Choroid plexus epithelial cell (primary cell): ENCODE data around the gene C5orf46.

Source experiments
- DNase-seq: peaks from one replicate; pipeline ENCODE4 v3.0.0-alpha.2; 2010; ENCODE audit warnings: low read depth
- H3K4me3 ChIP-seq: 2 replicates; pipeline ENCODE4 v1.5.1; 2011; ENCODE audit warnings: low read depth, mild to moderate bottlenecking, control low read depth, low read length, moderate library complexity
- CTCF ChIP-seq: conservative IDR thresholded peaks from 2 replicates; pipeline ENCODE4 v1.5.1; 2011; ENCODE audit warnings: low read depth, mild to moderate bottlenecking, control low read depth, inconsistent platforms, low read length, moderate library complexity

The C5orf46 gene

GRCh38 chr5:147927901-147928300, 21.6 kb upstream of the C5orf46 start:
- H3K4me3 ChIP-seq: no peak overlapping the region
- no peak for TF ChIP-seq CTCF
- DNase-seq: no peak

GRCh38 chr5:147925020-147925419, 18.7 kb upstream of the C5orf46 start:
- DNase-seq: no peak
- H3K4me3 ChIP-seq: no peak overlapping the region
- no peak for TF ChIP-seq CTCF

GRCh38 chr5:147921136-147921535, 14.8 kb upstream of the C5orf46 start:
- no peak for TF ChIP-seq CTCF
- H3K4me3 ChIP-seq: no peak overlapping the region
- DNase-seq: no peak

- H3K4me3 ChIP-seq: no peak overlapping the region
- no peak for DNase-seq
- TF ChIP-seq CTCF: no peak
Measured at GRCh38 chr5:147920420-147921030, 14.2 kb upstream of the C5orf46 start.

- TF ChIP-seq CTCF: no peak
- DNase-seq: no peak
- H3K4me3 ChIP-seq: no peak overlapping the region
Measured at GRCh38 chr5:147918899-147919298, 12.6 kb upstream of the C5orf46 start.

GRCh38 chr5:147918101-147918685, 11.9 kb upstream of the C5orf46 start:
- peak; percentile 6 for DNase-seq
- TF ChIP-seq CTCF: no peak
- no peak overlapping the region for H3K4me3 ChIP-seq

GRCh38 chr5:147913786-147914185, 7.4 kb upstream of the C5orf46 start:
- TF ChIP-seq CTCF: no peak
- no peak for DNase-seq
- H3K4me3 ChIP-seq: no peak overlapping the region
